ENCODE measurements around the gene ACACA.
A peak's percentile ranks its signal among the peaks of the same experiment; 100 is the strongest.

The ACACA gene

DNA sequence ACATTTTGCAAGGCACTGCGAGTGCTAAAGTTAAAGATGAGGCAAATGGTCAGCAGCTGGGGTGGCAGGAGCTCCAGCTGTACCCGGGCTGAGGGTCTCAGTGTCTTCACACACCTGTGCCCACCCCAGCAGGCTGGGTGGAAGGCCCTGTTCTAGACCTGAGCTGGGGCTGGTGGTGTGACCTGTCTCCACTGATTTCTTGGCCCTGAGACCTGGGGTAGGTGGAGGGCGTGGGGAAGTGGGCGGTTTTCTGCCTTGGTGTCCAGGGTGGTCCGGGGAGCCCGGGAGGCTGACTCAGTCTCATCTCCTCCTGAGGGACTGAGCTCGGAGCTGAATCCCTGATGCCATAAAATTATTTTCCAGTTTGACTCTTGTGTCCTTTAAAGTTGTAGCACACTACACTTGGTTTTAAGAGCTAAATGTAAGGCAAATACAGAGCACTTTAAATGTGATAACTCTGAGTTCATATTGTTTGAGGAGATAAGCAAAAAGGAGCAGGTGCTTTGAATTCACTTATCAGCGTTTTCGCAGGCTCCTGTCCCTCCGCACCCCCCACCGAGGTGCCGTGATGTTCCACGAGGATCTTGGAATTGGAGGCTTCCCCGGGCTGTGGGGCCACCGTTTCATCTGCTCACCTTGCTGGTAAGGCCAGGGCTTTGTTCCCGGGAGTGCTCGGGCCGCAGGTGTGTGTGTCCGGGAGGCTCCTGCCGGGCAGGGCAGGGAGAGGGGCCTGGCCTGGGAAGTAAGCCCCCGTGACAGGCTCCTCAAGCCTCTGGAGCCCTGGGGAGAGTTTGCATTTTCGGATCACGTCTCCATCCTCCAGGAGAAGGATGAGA is 340.9 kb downstream of the ACACA start:
- DNase-seq, result no peak

- DNase-seq, result no peak
Observed at GRCh38 chr17:37064956-37065355, 341.7 kb downstream of the ACACA start.

DNA sequence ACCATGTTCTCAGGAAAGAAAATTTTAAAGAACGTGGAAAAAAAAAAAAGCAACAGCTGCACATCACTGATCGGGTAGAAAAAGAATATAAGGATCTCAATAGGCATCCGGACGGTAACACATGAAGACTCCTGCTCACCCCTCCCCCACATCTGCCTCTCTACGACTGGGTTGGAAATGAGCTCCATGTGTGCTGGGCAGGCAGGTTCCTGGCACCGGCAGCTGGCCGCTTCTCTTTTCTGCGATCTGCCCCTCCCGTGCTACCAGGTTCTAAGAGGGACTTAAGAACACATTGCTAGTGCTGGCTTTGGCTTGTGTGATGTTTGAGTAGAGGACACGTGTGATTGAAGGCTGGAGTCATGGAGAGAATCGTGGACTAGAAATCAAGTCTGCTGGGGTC is 342.4 kb downstream of the ACACA start:
- DNase-seq, result no peak

DNA sequence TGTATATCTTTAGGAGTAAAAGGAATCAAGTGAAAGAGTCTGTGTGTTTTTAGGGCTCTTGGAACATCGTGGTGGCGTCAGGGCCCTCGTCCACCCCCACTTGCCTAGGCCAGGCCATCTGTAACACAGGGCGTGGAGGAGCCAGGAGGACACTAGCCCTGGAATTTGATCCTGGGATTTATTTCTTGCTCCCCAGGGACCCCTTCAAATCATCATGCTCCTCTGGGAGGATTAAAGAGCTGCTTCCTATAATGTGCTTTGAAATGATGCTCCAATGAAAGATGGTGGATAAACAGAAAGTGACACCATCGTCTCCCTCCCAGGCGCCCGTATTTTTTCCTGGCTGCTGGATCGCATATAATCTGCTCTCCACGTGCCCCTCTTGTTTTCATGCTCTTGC is 344.6 kb downstream of the ACACA start:
- no peak for DNase-seq

GRCh38 chr17:37060928-37061327 is 345.7 kb downstream of the ACACA start:
- DNase-seq, result no peak

DNA sequence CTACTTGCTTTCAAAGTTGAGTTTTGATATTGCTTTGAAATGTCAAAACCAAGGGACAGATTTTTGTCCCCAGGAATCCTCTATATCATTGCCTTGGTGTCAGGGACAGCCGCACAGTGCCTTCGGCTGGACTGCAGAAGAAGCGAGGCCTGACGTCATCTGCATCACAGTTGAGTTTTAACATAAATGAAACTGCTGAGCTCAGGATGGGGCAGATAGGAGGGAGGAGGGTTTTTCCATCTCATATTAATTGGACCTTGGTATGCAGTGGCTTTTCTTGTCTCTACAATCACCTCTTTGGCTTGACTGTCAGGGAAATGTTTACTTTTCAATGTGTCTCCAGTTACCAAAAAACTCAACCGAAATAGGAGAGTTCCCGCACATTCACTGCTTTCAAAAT is 346.5 kb downstream of the ACACA start:
- DNase-seq, result no peak

- DNase-seq, result no peak
Observed at GRCh38 chr17:37059493-37059892, 347.1 kb downstream of the ACACA start.

DNA sequence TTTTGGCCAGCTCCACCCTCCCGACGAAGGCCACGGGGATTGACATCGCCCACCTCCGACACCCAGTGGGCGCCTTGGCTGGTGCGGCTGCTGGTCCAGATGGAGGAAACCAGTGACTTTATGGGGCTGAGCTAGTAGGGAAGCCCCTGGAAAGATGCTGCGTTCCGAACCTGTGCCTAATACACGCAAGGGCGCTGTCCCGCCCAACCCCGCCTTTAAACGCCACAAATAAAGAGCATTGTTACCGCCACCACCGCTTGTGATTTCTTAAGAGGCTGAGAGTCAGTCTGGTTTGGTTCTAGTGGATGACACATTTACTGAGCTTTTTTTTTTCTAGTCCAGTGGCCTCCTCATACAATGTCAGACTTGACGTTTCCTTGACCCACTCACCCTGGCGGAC is 350.0 kb downstream of the ACACA start:
- DNase-seq, result no peak

DNA sequence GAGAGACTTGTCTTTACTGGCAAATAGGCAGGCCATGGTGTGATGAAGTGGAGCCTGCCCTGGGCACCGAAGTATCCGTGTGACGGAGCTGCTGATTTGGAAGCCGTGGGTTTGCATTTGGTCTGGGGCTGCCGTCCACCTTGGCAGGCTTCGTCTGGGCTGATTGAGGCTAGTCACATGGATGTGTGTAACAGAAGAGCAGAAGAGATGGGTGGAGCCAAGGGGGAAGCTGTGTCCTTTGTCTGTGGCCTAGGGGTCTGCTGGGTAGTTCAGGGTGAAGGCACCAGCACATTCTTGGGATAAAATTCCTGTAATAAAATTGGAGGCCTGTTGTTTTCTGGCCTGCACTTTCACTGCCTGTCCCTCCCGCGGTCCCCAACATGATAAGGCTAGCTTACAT is 351.7 kb downstream of the ACACA start:
- DNase-seq, result no peak

GRCh38 chr17:37052450-37052849 is 354.2 kb downstream of the ACACA start:
- DNase-seq, result no peak

GRCh38 chr17:37051833-37052232 is 354.8 kb downstream of the ACACA start:
- DNase-seq, result no peak

- DNase-seq, result no peak
Observed at GRCh38 chr17:37051381-37051780, 355.3 kb downstream of the ACACA start.

DNA sequence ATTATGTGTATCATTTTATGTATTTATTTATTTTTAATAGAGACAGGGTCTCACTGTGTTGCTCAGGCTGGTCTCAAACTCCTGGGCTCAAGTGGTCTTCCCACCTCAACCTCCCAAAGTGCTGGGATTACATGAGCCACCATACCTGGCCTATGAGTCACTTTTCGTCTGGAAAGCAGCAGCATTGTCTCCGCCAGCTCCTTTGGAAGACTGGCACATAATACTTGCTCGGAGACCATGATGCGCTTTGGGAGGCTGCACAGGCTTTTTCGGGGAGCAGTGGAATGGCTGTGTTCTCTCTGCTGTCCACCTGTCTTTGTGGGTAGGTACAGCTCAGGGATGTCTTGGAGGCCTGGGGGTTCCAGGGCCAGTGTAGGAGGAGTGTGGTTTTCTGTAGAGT is 355.7 kb downstream of the ACACA start:
- DNase-seq, result peak; percentile 28

DNA sequence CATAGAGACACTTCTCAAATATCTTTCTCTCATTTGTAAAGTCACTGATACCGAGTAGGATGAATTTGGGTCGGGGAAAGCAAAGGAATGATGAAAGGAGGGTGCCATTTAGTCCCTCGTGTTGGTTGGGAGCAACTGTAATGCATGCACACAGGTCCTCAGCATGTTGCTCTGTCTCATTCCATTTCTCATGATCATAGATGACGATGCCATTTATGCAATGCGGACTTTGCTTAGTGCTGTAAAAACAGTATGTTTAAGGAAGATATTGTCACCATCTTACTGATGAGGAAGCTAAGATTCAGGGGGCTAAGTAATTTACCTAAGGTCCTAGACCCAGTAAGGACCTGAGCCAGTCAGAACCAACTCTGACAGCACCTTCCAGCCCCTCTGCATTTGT is 357.8 kb downstream of the ACACA start:
- DNase-seq, result no peak

GRCh38 chr17:37047631-37048104 is 359.0 kb downstream of the ACACA start:
- DNase-seq, result peak; percentile 85

GRCh38 chr17:37045351-37045922 is 361.2 kb downstream of the ACACA start:
- DNase-seq, result no peak

GRCh38 chr17:37043201-37043600 is 363.4 kb downstream of the ACACA start:
- DNase-seq, result peak; percentile 7

- no peak for DNase-seq
Observed at GRCh38 chr17:37041932-37042331, 364.7 kb downstream of the ACACA start.

DNA sequence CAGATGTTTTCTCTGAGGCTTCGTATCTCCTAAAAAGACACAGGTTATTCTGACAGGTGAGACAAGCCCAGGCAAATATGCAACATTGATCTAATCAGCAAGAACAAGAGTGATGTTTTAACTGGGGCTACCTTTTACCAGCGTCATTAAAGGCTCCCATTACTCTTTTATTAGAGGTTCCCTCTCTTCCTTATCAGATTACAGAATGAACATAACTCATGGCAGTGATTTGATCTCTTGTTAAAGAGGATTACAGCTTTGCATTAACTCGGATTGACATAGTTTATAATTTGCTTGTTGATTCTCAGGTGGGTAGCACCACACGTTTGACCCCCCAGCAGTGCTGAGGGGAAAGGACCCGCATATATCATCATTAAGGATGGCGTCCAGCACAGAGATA is 367.4 kb downstream of the ACACA start:
- no peak for DNase-seq

DNA sequence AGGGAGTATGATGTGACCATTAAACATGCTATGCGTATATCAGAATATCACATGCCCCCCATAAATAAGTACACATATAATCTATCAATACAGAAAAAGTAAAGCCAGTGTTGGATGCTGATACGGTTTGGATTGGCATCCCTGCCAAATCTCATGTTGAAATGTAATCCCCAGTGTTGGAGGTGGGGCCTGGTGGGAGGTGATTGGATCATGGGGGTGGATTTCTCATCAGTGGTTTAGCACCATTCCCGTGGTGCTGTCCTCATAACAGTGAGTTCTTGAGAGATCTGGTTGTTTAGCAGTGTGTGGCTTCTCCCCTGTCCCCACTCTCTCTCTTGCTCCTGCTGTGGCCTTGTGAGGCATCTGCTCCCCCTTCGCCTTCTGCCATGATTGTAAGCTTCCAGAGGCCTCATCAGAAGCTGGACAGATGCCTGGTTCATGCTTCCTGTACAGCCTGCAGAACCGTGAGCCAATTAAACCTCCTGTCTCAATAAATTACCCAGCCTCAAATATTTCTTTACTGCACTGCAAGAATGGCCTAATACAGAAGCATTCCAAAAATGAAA is 369.0 kb downstream of the ACACA start:
- DNase-seq, result peak; percentile 22
